ENCODE data around the gene PBX1. TPM values are rescaled to one million over a fixed set of nuclear protein-coding genes. Genes with fewer than 3 reads are reported as not detected.

The PBX1 gene
- total RNA-seq, 6 donors from 2014 or later, result 17.8 to 59.6 (median 38.3) TPM

DNA sequence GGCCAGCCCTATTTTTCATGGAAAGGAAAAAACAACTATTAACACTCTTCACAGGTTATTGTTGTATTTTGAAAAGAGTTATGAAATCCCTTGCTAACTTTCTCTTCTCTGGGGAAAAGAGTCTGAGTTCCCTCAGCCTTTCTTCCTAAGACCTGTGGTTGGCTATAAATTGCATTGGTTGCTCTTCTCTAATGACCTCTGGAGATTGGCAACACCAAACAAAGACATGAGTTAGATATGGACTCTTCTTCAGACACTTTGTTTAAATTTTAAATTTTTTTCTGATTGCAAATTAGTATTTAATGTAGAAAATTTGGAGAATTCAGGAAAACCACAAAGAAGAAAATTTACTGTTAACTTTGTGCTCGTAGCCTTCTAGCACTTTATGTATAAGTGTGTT is 275.7 kb downstream of the PBX1 start:
- DNase-seq (no peak), ATAC-seq (ENCODE audit: low FRiP score in 2 of 2) (no peak)
- H3K36me3 ChIP-seq, result peaks cover 0 to 5% (median 0%) of the 10 kb centered on the region in 4 donors
- H3K4me1 ChIP-seq, result no peaks in the 10 kb centered on the region
- no peaks in the 10 kb centered on the region for H3K27me3 ChIP-seq
- H3K9me3 ChIP-seq, result no peaks in the 10 kb centered on the region
- no peak for TF ChIP-seq CTCF (IDR thresholded peaks at IDR 0.05)
- TF ChIP-seq POLR2A (IDR thresholded peaks at IDR 0.05), result no peak
- TF ChIP-seq POLR2AphosphoS5 (IDR thresholded peaks at IDR 0.05), result no peak
- TF ChIP-seq EP300 (IDR thresholded peaks at IDR 0.05), result no peak
- no peak overlapping the region for H3K4me3 ChIP-seq
- WGBS, 2 donors, result 0% methylated on average over 1 of the region's 1 CpG
- H3K27ac ChIP-seq, result no peak overlapping the region

DNA sequence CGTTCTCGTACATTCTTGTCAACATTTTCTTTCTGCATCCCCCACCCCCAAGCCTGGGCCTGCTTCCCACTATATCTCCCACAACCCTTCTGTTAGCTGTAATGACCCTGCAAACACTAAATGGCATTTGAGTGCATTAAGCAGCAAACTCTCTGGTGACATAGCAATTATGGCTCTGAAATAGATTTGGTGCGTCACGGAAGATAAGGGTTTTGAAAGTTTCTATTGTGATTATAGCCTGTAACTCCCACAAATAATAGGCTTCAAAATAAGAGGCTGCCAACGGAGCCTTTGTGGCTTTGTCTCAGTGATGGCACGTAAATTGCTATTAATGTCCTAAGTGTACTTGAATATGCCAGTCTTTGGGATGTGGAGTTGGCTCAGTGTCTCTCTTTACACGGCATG is 277.6 kb downstream of the PBX1 start:
- TF ChIP-seq POLR2A (IDR thresholded peaks at IDR 0.05) (no peak), POLR2AphosphoS5 (IDR thresholded peaks at IDR 0.05) (no peak), EP300 (IDR thresholded peaks at IDR 0.05) (no peak), CTCF (IDR thresholded peaks at IDR 0.05) (no peak)
- 86 to 92% methylated on average over 7 of the region's 7 CpGs for WGBS, 2 donors

GRCh38 chr1:164838786-164839185 is 279.8 kb downstream of the PBX1 start:
- no peak for DNase-seq
- Histone ChIP-seq H3K4me3 (no peak overlapping the region), H3K36me3 (peaks cover 0 to 5% (median 0%) of the 10 kb centered on the region in 4 donors), H3K27ac (no peak overlapping the region), H3K27me3 (no peaks in the 10 kb centered on the region), H3K9me3 (no peaks in the 10 kb centered on the region), H3K4me1 (peaks cover 0 to 6% (median 2%) of the 10 kb centered on the region in 4 donors)
- no peak for ATAC-seq (ENCODE audit: low FRiP score in 2 of 2)
- WGBS, 2 donors, result 92 to 96% methylated on average over 3 of the region's 3 CpGs
- no peak for TF ChIP-seq POLR2AphosphoS5 (IDR thresholded peaks at IDR 0.05)
- TF ChIP-seq EP300 (IDR thresholded peaks at IDR 0.05), result no peak
- no peak for TF ChIP-seq POLR2A (IDR thresholded peaks at IDR 0.05)
- no peak for TF ChIP-seq CTCF (IDR thresholded peaks at IDR 0.05)

More for the DNA sequence above, 277.6 kb downstream of the PBX1 start:
- H3K4me1 ChIP-seq, result no peaks in the 10 kb centered on the region
- no peaks in the 10 kb centered on the region for H3K27me3 ChIP-seq
- no peaks in the 10 kb centered on the region for H3K9me3 ChIP-seq
- H3K36me3 ChIP-seq, result peaks cover 0 to 5% (median 0%) of the 10 kb centered on the region in 4 donors
- DNase-seq (no peak), ATAC-seq (ENCODE audit: low FRiP score in 2 of 2) (no peak)
- no peak overlapping the region for H3K4me3 ChIP-seq
- no peak overlapping the region for H3K27ac ChIP-seq

DNA sequence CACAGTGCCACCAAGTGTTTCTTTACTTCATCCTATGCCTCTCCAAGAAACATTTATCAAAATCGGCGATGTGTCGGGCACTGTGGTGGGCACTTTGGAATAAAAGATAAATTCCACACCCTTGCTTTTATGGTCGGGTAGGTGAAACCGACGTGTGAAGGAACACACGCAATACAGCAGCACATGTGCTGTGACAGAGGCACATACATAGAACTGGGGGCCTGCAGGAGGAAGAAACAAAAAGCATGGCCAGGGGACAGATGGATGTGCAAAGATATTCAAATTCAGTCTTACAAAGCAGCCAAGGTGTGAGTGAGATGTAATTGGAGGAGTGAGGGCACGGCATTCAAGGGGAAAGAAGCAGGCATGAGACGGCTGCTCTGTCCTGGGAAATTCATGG is 282.0 kb downstream of the PBX1 start:
- Histone ChIP-seq H3K27me3 (no peaks in the 10 kb centered on the region), H3K36me3 (peaks cover 0 to 5% (median 0%) of the 10 kb centered on the region in 4 donors), H3K4me1 (peaks cover 0 to 6% (median 2%) of the 10 kb centered on the region in 4 donors), H3K4me3 (no peak overlapping the region), H3K9me3 (no peaks in the 10 kb centered on the region), H3K27ac (no peak overlapping the region)
- DNase-seq, result no peak
- TF ChIP-seq POLR2A (IDR thresholded peaks at IDR 0.05) (no peak), POLR2AphosphoS5 (IDR thresholded peaks at IDR 0.05) (no peak), CTCF (IDR thresholded peaks at IDR 0.05) (no peak), EP300 (IDR thresholded peaks at IDR 0.05) (no peak)
- ATAC-seq (ENCODE audit: low FRiP score in 2 of 2), result no peak
- WGBS, 2 donors, result 87 to 93% methylated on average over 9 of the region's 9 CpGs
